Measurements from ENCODE around the gene AP3D1.
"Not testable (repeated sequence)": the region's sequence is repeated elsewhere in the genome, so short reads cannot be mapped to it uniquely, and the experiment has no call there.

Gene AP3D1

GRCh38 chr19:2097886-2098327 lies 53.5 kb downstream of the AP3D1 start:
- DNase-seq (no peak), ATAC-seq (no peak)
- peaks cover 56% of the 10 kb centered on the region for H3K4me1 Mint-ChIP-seq
- no peaks in the 10 kb centered on the region for H3K9me3 Mint-ChIP-seq
- H3K27ac Mint-ChIP-seq, result peak overlapping the region; percentile 31 to 89
- no peaks in the 10 kb centered on the region for H3K27me3 Mint-ChIP-seq
- peak overlapping the region; percentile 83 to 89 for H3K4me3 Mint-ChIP-seq

- Mint-ChIP-seq H3K4me1 (peaks cover 61% of the 10 kb centered on the region), H3K27ac (peak overlapping the region; percentile 63 to 86), H3K4me3 (peak overlapping the region; percentile 83 to 89), H3K9me3 (no peaks in the 10 kb centered on the region), H3K27me3 (no peaks in the 10 kb centered on the region)
- ATAC-seq (peak; percentile 40), DNase-seq (peak; percentile 50 to 77)
These were observed 54.0 kb downstream of the AP3D1 start for GRCh38 chr19:2097203-2097885.

DNA sequence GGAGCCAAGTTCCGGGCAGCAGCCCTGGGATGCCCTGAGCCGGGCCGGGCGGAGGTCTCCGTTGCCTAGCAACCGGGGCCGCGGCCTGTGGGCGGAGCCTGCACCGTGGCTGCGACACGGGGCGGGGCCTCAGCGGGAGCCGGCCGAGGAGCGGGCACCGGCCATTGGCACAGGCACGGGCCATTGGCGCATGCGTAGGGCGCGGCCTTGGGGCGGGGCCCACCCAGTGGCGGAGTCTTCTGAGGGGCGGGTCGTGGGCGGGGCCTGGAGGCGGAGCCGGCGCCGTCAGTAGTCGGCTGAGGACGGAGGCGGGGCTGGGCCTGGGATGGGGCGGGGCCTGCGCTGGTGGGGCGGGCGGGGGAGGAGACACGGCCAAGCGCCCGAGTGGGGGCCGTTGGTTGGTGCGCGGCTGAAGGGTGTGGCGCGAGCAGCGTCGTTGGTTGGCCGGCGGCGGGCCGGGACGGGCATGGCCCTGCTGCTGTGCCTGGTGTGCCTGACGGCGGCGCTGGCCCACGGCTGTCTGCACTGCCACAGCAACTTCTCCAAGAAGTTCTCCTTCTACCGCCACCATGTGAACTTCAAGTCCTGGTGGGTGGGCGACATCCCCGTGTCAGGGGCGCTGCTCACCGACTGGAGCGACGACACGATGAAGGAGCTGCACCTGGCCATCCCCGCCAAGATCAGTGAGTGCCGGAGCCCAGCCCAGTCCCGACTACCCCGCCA lies 54.7 kb downstream of the AP3D1 start, which contains the start of gene IZUMO4:
TSS of gene IZUMO4 (plus strand) at position 436 of the 723 bp plus-strand sequence. CDS start at position 467, 31 bp downstream.
- Mint-ChIP-seq H3K4me3 (peak within 1 kb of the TSS; percentile 99 to 100), H3K9me3 (no peaks in the 10 kb centered on the region), H3K27me3 (no peaks in the 10 kb centered on the region), H3K4me1 (peaks cover 64% of the 10 kb centered on the region), H3K27ac (peak within 1 kb of the TSS; percentile 86 to 96)
- peak; percentile 99 to 100 for DNase-seq
- peak; percentile 90 for ATAC-seq

GRCh38 chr19:2096034-2096479 lies 55.3 kb downstream of the AP3D1 start, which contains the start of gene MOB3A:
Gene MOB3A, minus strand, starts transcription at chr19:2096326. Its CDS starts 17,766 bp downstream, at chr19:2078560.
- H3K4me3 Mint-ChIP-seq, result peak within 1 kb of the TSS; percentile 99 to 100
- ATAC-seq (peak; percentile 72), DNase-seq (no peak)
- H3K4me1 Mint-ChIP-seq, result peaks cover 69% of the 10 kb centered on the region
- H3K27ac Mint-ChIP-seq, result peak within 1 kb of the TSS; percentile 86 to 96
- no peaks in the 10 kb centered on the region for H3K9me3 Mint-ChIP-seq
- H3K27me3 Mint-ChIP-seq, result no peaks in the 10 kb centered on the region

DNA sequence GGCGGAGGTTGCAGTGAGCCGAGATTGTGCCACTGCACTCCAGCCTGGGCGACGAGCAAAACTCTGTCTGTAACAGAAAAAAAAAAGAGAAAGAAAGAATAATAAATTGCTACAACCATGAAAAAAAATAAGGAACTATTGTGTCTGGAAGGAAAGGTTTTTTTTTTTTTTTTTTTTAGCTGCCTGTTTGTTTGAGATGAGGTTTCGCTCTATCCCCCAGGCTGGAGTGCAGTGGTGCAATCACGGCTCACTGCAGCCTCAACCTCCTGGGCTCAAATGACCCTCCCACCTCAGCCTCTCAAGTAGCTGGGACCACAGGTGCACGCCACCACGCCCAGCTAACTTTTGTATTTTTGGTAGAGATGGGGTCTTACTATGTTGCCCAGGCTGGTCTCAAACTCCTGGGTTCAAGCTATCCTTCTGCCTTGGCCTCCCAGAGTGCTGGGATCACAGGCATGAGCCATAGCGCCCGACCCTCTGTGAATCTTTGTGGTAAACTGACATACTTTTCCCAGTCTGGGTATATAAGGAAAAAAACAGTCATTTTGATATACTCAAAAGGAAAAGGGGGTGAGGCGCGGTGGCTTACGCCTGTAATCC lies 59.3 kb downstream of the AP3D1 start:
- H3K27ac Mint-ChIP-seq, H3K4me3 Mint-ChIP-seq: not testable (repeated sequence)

GRCh38 chr19:2089727-2090053 lies 61.7 kb downstream of the AP3D1 start:
- H3K4me3 Mint-ChIP-seq, result peak overlapping the region; percentile 74 to 77
- peak overlapping the region; percentile 66 to 70 for H3K27ac Mint-ChIP-seq
- DNase-seq (no peak), ATAC-seq (no peak)
- no peaks in the 10 kb centered on the region for H3K27me3 Mint-ChIP-seq
- no peaks in the 10 kb centered on the region for H3K9me3 Mint-ChIP-seq
- peaks cover 95% of the 10 kb centered on the region for H3K4me1 Mint-ChIP-seq

More for the DNA sequence above, 59.3 kb downstream of the AP3D1 start:
- H3K27me3 Mint-ChIP-seq, DNase-seq, ATAC-seq, H3K9me3 Mint-ChIP-seq: not testable (repeated sequence)
- H3K4me1 Mint-ChIP-seq, result peaks cover 90% of the 10 kb centered on the region

DNA sequence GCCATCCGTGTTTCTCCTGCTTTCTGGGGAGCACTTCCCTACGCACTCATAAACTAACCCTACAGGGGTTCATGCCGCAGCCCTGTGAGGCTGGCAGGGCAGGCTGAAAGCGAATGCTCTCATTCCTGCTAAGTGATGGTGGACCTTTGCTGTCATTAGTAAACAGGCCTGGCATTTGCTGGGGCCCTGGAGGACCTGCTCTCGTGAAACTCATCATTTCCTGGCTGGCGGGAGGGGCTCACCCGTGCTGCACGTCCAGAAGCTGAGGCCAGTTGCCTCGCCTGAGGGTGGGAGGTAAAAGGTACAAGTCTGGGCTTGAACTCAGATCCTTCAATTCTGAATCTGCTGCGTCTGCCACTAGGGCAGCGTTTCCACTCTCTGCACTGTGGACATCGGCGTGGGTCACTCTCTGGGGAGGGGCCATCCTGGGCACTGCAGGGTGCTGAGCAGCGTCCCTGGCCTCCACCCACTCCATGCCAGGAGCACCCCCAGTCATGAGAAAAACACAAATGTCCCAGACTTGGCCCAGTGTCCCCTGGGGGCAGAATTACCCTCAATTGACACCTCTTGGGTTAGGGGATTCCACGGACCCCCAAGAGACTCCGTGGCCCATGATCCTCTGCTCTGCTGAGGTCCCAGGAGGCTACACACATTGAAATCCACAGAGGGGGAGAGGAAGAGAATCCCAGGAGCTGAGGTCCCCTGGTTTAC lies 62.2 kb downstream of the AP3D1 start:
- no peaks in the 10 kb centered on the region for H3K27me3 Mint-ChIP-seq
- no peaks in the 10 kb centered on the region for H3K9me3 Mint-ChIP-seq
- ATAC-seq, result no peak
- H3K4me3 Mint-ChIP-seq, result peak overlapping the region; percentile 74 to 77
- peaks cover 90% of the 10 kb centered on the region for H3K4me1 Mint-ChIP-seq
- peak in 1 of 2 donors; percentile 56 for DNase-seq
- peak overlapping the region in 1 of 2 donors; percentile 74 for H3K27ac Mint-ChIP-seq

- Mint-ChIP-seq H3K4me3 (peak overlapping the region; percentile 52 to 80), H3K9me3 (no peaks in the 10 kb centered on the region), H3K27ac (peak overlapping the region in 1 of 2 donors; percentile 93), H3K27me3 (no peaks in the 10 kb centered on the region), H3K4me1 (peaks cover 87% of the 10 kb centered on the region)
- ATAC-seq (no peak), DNase-seq (peak; percentile 32 to 40)
These were observed 63.7 kb downstream of the AP3D1 start for GRCh38 chr19:2087621-2088100.

GRCh38 chr19:2086695-2087620 lies 64.4 kb downstream of the AP3D1 start:
- DNase-seq (peak; percentile 41 to 42), ATAC-seq (peak; percentile 10)
- H3K9me3 Mint-ChIP-seq, H3K27me3 Mint-ChIP-seq: not testable (repeated sequence)
- peaks cover 87% of the 10 kb centered on the region for H3K4me1 Mint-ChIP-seq
- peak overlapping the region; percentile 52 to 80 for H3K4me3 Mint-ChIP-seq
- peak overlapping the region; percentile 66 to 93 for H3K27ac Mint-ChIP-seq

GRCh38 chr19:2084993-2085720 lies 66.2 kb downstream of the AP3D1 start:
- Mint-ChIP-seq H3K27me3 (no peaks in the 10 kb centered on the region), H3K9me3 (no peaks in the 10 kb centered on the region), H3K4me3 (peak overlapping the region; percentile 93 to 99), H3K4me1 (peaks cover 88% of the 10 kb centered on the region), H3K27ac (peak overlapping the region; percentile 98 to 99)
- DNase-seq (peak; percentile 89 to 96), ATAC-seq (peak; percentile 78)

- DNase-seq (peak in 1 of 2 donors; percentile 77), ATAC-seq (peak; percentile 53)
- H3K4me3 Mint-ChIP-seq, result peak overlapping the region; percentile 93 to 99
- peak overlapping the region; percentile 86 to 98 for H3K27ac Mint-ChIP-seq
- no peaks in the 10 kb centered on the region for H3K9me3 Mint-ChIP-seq
- H3K27me3 Mint-ChIP-seq, result no peaks in the 10 kb centered on the region
- peaks cover 88% of the 10 kb centered on the region for H3K4me1 Mint-ChIP-seq
These were observed 68.1 kb downstream of the AP3D1 start for GRCh38 chr19:2083174-2083854.

GRCh38 chr19:2081873-2082810 lies 69.2 kb downstream of the AP3D1 start:
- H3K4me1 Mint-ChIP-seq, result peaks cover 77% of the 10 kb centered on the region
- no peaks in the 10 kb centered on the region for H3K27me3 Mint-ChIP-seq
- no peaks in the 10 kb centered on the region for H3K9me3 Mint-ChIP-seq
- ATAC-seq (peak; percentile 54), DNase-seq (peak in 1 of 2 donors; percentile 62)
- peak overlapping the region; percentile 93 to 99 for H3K4me3 Mint-ChIP-seq
- peak overlapping the region; percentile 86 to 98 for H3K27ac Mint-ChIP-seq

Data from stimulated activated naive CD8-positive, alpha-beta T cell treated with anti-CD3 and anti-CD28 coated beads, Interleukin-15, amount 100 ng/mL, for 72 hours (primary cell).